SHP77 (cell line): ENCODE results near the gene ACAN.

ENCODE experiments used
- DNase-seq, 2 experiments: peaks; one replicate each; lab custom pipeline; 2025; lab: John Stamatoyannopoulos, UW

Gene ACAN

DNA sequence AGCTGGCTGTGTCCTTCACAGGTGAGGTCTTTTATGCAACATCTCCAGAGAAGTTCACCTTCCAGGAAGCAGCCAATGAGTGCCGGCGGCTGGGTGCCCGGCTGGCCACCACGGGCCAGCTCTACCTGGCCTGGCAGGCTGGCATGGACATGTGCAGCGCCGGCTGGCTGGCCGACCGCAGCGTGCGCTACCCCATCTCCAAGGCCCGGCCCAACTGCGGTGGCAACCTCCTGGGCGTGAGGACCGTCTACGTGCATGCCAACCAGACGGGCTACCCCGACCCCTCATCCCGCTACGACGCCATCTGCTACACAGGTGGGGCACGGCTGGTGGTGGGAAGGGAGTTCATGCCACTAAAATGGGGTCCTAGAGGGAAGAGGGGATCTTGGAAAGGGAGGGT, 40.1 kb downstream of the ACAN start:
- DNase-seq, result no peak

DNA sequence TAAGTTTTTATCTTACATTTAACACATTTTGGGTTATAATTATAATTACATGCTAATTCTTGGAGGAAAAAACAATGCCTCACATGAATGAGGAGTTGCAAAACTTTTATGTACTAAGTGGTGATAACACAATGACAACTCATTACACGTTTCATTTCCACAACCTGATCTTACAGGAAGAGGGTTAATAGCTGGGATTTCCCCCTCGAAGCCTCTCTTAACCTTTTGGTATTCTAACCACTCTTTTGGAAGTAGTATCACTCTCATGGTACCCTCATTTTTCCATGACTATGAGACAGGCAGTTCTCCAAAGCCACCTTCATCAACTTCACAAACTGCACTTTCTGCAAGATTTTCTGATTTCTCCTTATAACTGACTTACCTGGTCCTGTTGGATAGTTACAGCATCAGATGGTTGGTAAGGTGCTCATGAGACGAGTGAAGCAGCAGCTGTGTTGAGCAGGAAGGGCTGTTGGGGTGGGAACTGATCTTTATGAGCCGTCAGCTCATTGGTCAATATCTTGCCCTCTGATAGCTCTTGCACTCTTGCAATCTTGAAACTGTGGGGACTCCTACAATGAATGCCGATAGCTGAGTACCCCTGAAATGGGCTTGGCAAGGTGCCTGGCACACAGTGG, 41.6 kb downstream of the ACAN start:
- DNase-seq, result no peak

DNA sequence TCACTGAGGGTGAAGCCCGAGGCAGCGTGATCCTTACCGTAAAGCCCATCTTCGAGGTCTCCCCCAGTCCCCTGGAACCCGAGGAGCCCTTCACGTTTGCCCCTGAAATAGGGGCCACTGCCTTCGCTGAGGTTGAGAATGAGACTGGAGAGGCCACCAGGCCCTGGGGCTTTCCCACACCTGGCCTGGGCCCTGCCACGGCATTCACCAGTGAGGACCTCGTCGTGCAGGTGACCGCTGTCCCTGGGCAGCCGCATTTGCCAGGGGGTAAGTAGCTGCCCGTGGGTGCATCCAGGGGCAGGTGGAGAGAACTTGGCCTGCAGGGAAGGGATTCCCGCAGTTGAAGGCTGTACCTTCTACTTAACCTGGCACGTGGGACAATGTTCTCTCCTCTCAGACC, 42.4 kb downstream of the ACAN start:
- no peak for DNase-seq

DNA sequence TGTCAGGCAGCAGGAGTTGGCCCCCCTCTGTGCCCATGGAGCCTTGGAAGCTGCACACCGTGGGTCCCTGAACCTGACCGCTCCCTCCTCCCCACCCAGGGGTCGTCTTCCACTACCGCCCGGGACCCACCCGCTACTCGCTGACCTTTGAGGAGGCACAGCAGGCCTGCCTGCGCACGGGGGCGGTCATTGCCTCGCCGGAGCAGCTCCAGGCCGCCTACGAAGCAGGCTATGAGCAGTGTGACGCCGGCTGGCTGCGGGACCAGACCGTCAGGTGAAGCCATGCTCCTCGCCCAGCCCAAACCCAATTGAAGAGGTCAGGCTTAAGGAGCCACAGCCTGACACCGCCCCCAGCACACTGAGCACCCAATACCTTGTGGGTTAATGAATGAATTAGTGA, 43.9 kb downstream of the ACAN start:
- no peak for DNase-seq

DNA sequence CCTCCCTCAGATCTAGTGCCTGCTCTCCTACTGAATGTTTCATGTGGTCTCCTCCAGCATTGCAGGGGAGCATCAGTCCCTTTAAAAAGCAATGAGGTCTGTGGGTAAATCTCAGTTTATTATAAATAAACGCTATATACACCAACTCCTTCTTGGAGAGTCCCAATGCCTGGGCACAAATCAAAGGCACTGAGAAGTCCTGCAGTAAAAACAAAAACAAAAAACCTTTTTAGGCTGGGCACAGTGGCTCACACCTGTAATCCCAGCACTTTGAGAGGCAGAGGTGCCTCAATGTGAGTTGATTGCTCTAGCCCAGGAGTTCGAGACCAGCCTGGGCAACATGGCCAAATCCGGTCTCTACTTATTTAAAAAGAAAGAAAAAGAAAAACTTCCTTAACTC, 45.0 kb downstream of the ACAN start:
- DNase-seq, result no peak

DNA sequence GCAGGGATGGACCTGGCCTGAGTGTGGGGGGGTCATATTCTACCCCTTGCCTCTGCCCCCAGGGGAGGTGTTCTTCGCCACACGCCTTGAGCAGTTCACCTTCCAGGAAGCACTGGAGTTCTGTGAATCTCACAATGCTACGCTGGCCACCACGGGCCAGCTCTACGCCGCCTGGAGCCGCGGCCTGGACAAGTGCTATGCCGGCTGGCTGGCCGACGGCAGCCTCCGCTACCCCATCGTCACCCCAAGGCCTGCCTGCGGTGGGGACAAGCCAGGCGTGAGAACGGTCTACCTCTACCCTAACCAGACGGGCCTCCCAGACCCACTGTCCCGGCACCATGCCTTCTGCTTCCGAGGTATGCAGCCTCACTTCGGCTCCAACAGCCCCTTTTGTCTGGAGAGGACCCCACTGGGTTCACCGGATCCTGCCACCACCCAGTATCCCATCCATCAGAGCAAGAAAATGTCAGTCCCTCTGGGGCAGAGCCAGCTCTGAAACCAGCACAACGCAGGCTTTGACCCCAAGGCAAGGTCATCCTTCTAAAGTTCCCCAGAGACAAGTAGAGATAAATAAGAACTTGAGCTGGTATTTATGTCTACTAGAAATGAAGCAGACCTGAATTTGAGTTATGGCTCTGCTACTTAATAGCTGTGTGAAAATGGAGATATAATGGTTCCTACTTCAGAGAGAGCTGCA, 46.3 kb downstream of the ACAN start:
- DNase-seq, result no peak

DNA sequence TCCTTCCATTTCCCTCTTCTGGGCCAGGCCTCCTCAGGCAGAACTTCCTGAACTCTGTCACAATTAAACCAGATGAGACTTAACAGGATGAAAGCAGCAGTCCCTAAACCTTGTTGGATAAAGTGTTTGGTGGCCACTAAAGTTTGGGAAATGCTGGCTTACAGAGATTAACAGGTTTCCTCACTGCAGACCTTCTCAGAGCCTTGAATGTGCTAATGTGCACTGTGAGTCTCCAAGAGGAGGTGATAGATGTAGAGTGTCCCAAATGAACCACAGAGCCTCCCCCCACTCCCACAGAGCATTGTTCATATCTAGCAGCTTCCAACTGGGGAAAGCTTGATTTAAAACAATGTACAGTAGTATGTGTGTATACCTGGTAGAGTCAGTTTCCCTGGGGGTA, 49.2 kb downstream of the ACAN start:
- no peak for DNase-seq

DNA sequence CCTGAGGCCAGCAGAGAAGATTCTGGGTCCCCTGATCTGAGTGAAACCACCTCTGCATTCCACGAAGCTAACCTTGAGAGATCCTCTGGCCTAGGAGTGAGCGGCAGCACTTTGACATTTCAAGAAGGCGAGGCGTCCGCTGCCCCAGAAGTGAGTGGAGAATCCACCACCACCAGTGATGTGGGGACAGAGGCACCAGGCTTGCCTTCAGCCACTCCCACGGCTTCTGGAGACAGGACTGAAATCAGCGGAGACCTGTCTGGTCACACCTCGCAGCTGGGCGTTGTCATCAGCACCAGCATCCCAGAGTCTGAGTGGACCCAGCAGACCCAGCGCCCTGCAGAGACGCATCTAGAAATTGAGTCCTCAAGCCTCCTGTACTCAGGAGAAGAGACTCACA, 55.7 kb downstream of the ACAN start:
- DNase-seq, result no peak

DNA sequence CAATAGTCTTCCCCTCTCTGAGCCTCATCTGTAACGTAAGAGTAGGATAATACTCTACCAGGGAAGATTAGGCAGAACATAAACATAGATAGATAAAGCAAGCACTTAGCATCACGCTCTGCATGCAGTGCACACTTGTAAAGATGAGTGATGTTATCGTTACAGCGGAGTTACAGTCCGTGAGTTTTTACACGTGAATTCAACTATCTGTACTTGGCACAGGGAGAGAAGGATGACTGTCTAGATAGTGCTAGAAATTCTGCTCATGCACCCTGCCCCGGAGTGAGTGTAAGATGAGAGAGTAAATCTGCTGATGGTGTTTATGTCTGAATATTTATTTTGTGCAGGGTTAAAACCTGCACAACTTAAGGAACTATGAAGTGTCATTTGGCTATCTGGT, 56.3 kb downstream of the ACAN start:
- no peak for DNase-seq

DNA sequence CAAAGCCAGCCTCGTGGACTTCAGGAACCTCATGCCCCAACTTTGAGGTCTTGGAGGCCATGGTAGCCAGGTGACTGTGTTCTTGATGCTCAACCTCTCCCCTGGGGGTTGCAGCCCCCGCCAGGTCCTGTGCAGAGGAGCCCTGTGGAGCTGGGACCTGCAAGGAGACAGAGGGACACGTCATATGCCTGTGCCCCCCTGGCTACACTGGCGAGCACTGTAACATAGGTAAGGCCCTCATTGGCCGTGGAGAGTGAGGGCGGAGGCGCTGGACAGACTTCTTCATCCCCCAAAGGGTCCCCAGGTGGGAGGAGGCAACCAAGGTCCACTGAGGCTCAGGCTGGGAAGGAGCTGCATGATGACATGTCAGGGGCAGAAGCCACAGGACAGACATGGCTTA, 57.0 kb downstream of the ACAN start:
- no peak for DNase-seq

DNA sequence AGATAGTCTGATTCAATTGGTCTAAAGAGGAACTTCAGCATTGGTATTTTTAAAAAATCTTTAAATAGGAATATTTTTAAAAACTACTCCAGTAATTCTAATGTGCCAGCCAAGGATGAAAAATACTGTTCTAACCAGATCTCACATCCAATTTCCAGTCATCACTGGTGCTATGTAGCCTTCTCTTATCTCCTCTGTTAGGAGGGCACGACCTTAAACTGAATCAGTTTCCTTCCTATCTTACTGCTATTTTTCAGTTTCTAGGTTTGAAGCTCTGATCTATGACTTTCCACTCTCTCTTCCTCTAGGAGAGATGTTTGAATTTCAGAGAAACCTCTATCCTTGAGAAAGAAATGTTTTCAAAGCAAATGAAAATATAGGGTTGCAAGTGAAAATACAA, 60.2 kb downstream of the ACAN start:
- DNase-seq, result no peak

DNA sequence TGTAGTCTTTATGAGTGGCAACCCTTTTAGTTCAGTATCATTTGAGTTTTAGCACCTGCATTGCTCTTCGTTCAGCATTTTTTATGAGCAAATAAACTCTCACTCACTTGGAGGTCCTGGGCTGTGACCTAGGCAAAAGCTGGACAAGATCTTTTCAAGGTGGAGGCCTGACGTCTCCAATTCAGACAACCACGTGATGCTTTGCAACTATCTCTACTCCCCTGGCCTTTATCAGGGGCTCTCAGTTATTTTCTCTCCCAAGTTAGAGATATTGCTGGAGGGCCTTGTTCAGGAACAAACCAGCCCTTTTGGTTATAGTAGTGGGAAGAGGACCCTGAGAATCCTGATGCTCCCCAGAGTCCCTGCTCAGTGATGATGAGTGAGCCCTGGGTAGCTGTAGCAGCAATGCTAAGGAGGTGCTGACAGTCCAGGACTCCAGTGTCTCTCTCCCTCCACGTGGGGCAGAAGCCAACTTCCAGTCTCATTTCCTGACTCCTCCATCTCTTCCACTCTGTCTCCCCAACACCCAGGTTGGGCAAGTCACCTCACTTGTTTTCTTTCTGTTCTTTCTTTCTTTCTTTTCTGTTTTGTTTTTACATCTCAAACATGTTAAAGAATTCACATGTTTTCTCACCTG, 61.7 kb downstream of the ACAN start:
- DNase-seq, result no peak

DNA sequence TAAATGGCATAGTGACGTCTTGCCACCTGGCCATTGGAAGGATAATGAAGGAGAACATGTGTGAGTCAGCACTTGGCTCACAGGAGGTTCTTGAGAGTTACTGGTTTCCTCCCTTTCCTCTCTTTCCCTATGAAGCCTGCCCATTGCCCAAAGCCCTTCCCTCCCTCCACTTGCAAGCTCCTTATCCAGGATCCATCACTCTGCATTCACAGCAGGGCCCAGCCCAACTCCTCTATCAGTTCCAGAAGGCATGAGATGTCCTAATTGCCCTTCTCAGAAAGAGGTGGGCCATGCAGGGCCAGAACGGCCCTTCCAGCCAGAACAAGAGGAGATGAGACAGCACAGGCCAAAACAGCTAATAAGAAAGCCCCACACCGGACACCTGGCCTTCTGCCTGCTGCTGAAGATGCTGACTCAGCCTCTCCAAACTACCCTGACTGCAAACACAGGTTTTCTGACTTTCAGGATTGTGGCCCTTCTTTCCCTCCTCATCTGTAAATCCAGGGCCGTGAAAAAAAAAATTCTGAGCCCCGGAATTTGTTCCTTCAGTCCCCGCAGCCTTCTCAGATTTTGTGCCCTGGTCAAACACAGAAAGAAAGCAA, 62.4 kb downstream of the ACAN start:
- no peak for DNase-seq

DNA sequence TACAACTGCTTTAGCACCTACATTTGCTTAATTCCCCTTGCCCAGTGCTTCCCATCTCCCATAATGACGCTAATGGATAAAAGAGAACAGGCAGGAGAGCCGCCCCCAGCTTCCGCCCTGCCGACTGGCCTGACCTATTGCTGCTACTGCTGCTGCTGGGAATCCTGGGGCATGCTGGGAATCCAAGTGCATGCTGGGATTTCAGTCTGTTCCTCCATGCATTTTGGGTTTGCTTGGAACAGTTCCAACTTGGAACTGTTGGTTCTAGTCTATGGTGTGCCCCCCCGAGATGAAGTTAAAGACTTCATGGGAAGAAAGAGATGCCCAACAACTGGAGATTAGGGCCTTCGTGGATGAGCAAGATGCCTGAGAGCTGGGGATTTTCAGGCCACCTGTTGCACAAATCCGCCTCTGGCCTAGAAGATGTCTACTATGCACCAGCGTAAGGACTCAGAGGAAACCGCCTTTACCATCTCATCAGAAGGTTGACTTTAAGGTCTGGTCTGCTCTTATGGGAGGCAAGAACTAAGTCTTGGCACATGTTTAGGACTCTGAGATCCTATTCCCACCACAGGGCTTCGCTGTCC, 63.2 kb downstream of the ACAN start:
- DNase-seq, result no peak

DNA sequence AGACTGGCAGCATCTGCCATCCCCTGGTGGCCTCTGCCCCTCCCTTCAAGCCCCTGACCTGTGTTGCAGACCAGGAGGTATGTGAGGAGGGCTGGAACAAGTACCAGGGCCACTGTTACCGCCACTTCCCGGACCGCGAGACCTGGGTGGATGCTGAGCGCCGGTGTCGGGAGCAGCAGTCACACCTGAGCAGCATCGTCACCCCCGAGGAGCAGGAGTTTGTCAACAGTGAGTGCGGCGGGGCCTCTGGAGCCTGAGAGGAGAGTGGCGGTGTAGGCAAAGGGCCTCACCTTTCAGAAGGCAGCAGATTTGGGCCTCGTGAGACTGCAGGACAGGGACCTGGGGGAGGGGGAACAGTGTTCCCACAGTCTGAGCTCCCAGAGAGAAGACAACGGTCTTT, 68.1 kb downstream of the ACAN start:
- no peak for DNase-seq

DNA sequence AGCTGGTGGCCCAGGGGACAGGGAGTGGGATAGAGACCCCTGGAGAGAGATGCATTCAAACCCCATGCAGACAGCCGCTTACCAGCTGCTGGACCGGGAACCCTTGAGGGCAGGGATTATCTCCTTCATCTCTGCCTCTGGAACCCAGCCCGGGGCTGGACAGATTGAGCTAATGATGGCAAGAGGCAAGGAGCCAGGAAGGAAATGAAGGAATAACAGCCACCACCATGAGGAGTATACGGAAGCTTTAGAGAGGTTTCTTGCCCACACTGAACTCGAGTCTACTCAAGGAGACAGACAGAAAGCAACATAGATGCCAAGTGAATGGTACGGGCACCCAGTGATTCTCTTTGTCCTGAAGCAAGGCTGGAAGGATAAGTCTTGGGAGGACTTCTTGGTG, 68.9 kb downstream of the ACAN start:
- DNase-seq, result no peak

DNA sequence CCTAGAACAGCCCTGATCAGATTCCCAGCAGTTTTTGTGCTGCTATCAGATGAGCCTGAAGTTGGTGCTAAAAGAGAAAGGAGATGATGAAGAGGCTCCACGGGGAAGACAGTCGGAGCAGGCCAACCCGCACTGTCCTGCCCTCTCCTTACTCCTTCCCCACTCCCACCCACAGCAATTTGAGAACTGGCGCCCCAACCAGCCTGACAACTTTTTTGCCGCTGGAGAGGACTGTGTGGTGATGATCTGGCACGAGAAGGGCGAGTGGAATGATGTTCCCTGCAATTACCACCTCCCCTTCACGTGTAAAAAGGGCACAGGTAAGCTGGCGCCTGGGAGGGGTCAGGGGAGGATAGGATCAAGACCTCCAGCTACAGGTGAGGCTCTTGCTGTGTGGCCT, 69.5 kb downstream of the ACAN start:
- no peak for DNase-seq

DNA sequence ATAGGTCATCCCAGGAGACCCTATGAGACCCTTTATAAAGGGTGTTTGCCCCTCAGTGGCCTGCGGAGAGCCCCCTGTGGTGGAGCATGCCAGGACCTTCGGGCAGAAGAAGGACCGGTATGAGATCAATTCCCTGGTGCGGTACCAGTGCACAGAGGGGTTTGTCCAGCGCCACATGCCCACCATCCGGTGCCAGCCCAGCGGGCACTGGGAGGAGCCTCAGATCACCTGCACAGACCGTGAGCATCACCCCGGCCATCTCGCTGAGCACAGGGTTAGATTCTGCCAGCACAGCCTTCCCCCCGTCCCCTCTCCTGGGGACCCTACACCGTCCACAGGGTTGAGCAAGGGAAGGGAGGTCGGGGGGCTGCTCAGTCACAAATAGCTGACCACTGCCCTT, 70.5 kb downstream of the ACAN start:
- no peak for DNase-seq

DNA sequence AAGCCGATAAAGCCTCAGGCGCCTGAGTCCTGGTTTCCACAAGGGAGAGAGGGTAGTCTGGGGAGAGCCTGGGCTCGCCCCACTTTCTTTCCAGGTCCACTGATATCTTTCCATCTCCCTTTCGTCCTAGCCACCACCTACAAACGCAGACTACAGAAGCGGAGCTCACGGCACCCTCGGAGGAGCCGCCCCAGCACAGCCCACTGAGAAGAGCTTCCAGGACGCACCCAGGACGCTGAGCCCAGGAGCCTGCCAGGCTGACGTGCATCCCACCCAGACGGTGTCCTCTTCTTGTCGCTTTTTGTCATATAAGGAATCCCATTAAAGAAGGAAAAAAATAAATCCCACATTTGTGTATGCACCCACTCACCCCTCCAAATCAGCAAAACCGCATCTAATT, 71.0 kb downstream of the ACAN start:
- DNase-seq, result no peak

DNA sequence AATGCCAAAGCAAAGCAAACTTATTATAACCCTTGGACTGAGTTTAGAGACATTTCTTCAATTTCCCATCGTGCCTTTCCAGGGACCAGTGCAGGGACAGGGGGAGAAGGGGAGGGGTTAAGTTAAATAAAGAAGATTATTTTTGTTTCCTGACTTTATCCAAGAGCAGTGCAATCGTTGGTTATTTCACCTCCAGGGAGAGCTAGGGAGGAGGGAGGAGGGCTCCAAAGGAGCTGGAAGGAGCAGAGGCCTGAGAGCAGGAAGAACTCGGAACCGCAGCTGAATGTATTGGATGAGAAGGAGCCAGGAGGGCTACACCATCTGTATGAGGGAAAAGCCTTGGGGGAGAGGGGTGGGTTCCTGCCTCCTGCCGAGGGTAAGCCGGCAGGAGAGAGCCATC, 71.4 kb downstream of the ACAN start:
- no peak for DNase-seq

DNA sequence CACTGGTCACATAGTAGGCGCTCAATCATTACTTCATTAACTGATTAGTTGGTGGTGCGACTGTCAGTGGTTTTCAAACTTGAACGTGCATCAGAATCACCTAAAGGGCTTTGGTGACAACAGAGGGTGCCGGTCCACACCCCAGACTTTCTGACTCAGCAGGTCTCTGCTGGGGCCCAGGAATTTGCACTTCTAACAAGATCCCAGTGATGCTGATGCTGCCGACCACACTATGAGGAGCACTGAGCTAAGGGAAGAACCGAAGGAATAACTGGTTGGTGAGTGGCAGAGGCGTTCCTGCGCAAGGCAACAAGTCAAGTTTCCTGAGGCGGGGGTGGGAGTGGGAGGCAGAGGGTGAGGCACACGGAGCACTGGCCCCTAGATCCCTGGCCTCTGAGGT, 73.3 kb downstream of the ACAN start:
- no peak for DNase-seq

DNA sequence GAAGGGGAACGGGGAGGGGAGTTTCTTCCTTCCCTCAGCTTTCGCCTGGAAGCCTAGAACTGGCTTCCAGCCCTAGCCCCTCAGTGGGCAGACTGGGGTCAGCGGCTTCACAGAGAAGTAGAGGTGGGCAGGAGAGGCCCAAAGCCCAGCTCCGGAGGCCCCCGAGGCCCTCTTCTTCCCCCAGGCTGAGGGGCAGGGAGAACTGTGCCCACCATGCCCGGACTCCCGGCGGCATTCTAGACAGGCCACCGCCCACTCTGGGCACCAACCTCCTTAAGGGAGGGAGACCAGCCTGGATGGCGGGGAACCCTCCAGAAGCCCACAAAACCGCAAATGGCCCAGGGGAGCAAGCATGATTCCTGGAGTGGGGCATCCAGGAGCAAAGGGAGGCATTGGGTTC, 74.2 kb downstream of the ACAN start:
- DNase-seq, result no peak

DNA sequence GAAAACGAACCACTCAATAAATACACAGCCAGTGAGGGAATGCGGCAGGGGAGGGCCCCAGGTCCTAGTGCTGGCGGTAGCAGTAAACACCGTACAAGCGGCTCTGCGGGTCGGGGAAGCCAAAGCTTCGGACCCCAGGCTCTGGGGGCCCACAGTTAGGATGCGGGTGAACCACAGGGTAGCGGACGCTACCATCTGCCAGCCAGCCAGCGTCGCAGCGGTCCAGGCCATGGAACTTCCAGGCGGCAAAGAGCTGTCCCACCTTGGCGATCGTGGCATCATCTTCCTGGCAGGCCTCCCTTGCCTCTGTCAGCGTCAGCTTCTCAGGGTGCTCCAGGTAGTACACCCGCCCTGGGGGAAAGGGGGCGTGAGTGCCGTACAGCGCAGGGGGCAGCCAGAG, 74.7 kb downstream of the ACAN start:
- no peak for DNase-seq
